Heart right ventricle (tissue), 16 donors: ENCODE results near the gene NPAS3. TPM values are rescaled to one million over a fixed set of nuclear protein-coding genes. Genes with fewer than 3 reads are reported as not detected.

Experiments
- ATAC-seq, 8 donors: fragments of 200-7000 bp; cut with Tn5 transposase; one replicate each; pipeline ENCODE4 v1.9.1; 2020; ENCODE audit warnings: mild to moderate bottlenecking in 8 of 8, moderate library complexity in 8 of 8, moderate number of reproducible peaks in 1 of 8
- DNase-seq, 2 donors: peaks; one replicate each; pipeline ENCODE4 v3.0.0-alpha.2; 2020
- H3K27ac ChIP-seq, 10 donors: fragments of 200-600 bp; sonication (generic) in 2 of 10; one replicate each; pipeline versions ENCODE4 v1.5.0 to v1.8.0; 2020 to 2022; ENCODE audit warnings: mild to moderate bottlenecking in 3 of 10
- H3K27me3 ChIP-seq, 7 donors: fragments of 200-600 bp; one replicate each; pipeline ENCODE4 v1.8.0; 2021 to 2022; ENCODE audit warnings: mild to moderate bottlenecking in 2 of 7
- H3K36me3 ChIP-seq, 9 donors: fragments of 200-600 bp; sonication (generic) in 1 of 9; one replicate each; pipeline versions ENCODE4 v1.5.0 to v1.8.0; 2020 to 2022; ENCODE audit warnings: mild to moderate bottlenecking in 2 of 9
- H3K4me1 ChIP-seq, 9 donors: fragments of 200-600 bp; sonication (generic) in 1 of 9; one replicate each; pipeline versions ENCODE4 v1.5.0 to v1.8.0; 2020 to 2022; ENCODE audit warnings: mild to moderate bottlenecking in 4 of 9
- H3K4me3 ChIP-seq, 10 donors: fragments of 200-600 bp; sonication (generic) in 2 of 10; one replicate each; pipeline versions ENCODE4 v1.5.0 to v1.8.0; 2020 to 2022; ENCODE audit warnings: mild to moderate bottlenecking in 7 of 10, moderate library complexity in 2 of 10
- H3K9me3 ChIP-seq, 11 donors: fragments of 200-600 bp in 10 of 11; sonication (generic) in 2 of 11; one replicate each; pipeline versions ENCODE4 v1.5.0 to v1.8.0; 2013 to 2022; ENCODE audit warnings: mild to moderate bottlenecking in 2 of 11, control low read depth in 1 of 11, moderate library complexity in 1 of 11
- WGBS, 2 donors: extraction: QIAGEN DNeasy Blood & Tissue Kit; methylation state at CpG; one replicate each; pipeline ENCODE4 v1.1.7; 2013; ENCODE audit warnings: inconsistent platforms in 1 of 2; 5-methylcytosine and 5-hydroxymethylcytosine counted together
- intact Hi-C, 10 donors: fragments of 100-400 bp; cut with DNase I; formaldehyde crosslinking; loops; one replicate each; pipeline versions ENCODE4 v1.11.1 to v1.14.2; 2022
- polyA plus RNA-seq, 2 donors: library from polyadenylated mRNA; stranded (reverse); fragments of 200-250 nt; gene quantifications; one replicate each; pipeline ENCODE4 v1.2.3, GENCODE V29; 2013
- total RNA-seq, 10 donors: library from RNA; stranded (reverse); fragmentation: NEBNext Ultra II Directional in 3 of 10; extraction: Animal tissue kit (Norgen Biotek cat#: 25700) in 3 of 10; gene quantifications; one replicate each; pipeline versions ENCODE4 v1.2.1 to v1.2.4, GENCODE V29; 2021 to 2023
- TF ChIP-seq, protein P1 (sequence below), 9 donors: fragments of 200-600 bp; sonication (generic) in 2 of 9; IDR thresholded peaks; one replicate each; pipeline versions ENCODE4 v1.5.0 to v1.8.0; 2021 to 2022; ENCODE audit warnings: antibody characterized with exemption in 9 of 9, mild to moderate bottlenecking in 5 of 9, moderate library complexity in 1 of 9
- donor health status: Arrhythmogenic right ventricular cardiomyopathy.
- donor health status: ischemic (EF 13 %, LVEDD 7.1; RV severe dilation, severe dysfunction).
- donor health status: healthy with polysubstance abuse.
- donor health status: DM: no; HTN: yes; CAD: no.
- donor health status: DM: no; HTN: no; CAD: no.
- donor health status: ischemic (EF 25% LVEDD 6.9; RV normal size, moderate dysfunction).
- donor health status: ischemic (EF 25% LVEDD 5.7; RV mildly dilated, moderate dysfunction).
- donor health status: healthy.
- donor health status: DM: yes; HTN: yes; CAD: no.
- donor health status: Ischemic cardiomyopathy.
- donor health status: ischemic (EF 35%, LVEDD 5.7; RV mildly dilated, moderate dysfunction).
- donor health status: nonischemic (EF 11% LVEDD 7.7; RV severe dilation, severe dysfunction).
- donor health status: DM: yes; HTN: yes; CAD: no.
- donor health status: PGD.
- donor health status: ischemic (EF 29% LVEDD 5.4; RV normal size, mild dysfunction).
- donor health status: nonischemic (EF 23%, LVEDD 6.1; RV moderate dilation, normal function).

The NPAS3 gene
- total and polyA plus RNA-seq, 12 donors = 0.12 to 2.8 (median 0.99) TPM

DNA sequence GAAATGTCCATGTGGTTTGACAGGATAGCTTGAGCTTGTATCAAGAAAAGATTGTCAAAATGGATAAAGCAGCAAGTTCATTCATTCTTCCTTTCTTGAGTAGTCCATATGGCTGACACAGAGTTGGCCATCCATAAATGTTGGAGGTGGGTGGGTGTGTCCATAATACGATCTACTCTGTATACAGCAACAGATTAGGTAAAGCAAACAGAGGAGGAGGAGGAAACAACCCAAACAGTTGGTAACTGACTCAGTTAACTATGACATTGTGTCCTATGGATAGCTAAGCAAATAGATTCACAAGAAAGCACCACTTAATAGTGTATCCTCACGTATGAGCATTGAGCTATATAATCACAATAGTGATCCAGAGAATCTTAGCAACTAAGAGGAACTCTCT, 868.2 kb downstream of the NPAS3 start:
- DNase-seq = no peak
- WGBS, 2 donors = 91 to 94% methylated on average over 2 of the region's 2 CpGs
- no peak overlapping the region for H3K27ac ChIP-seq
- H3K36me3 ChIP-seq = no peaks in the 10 kb centered on the region
- no peak for ATAC-seq
- H3K9me3 ChIP-seq = no peaks in the 10 kb centered on the region
- TF ChIP-seq, protein P1, sequence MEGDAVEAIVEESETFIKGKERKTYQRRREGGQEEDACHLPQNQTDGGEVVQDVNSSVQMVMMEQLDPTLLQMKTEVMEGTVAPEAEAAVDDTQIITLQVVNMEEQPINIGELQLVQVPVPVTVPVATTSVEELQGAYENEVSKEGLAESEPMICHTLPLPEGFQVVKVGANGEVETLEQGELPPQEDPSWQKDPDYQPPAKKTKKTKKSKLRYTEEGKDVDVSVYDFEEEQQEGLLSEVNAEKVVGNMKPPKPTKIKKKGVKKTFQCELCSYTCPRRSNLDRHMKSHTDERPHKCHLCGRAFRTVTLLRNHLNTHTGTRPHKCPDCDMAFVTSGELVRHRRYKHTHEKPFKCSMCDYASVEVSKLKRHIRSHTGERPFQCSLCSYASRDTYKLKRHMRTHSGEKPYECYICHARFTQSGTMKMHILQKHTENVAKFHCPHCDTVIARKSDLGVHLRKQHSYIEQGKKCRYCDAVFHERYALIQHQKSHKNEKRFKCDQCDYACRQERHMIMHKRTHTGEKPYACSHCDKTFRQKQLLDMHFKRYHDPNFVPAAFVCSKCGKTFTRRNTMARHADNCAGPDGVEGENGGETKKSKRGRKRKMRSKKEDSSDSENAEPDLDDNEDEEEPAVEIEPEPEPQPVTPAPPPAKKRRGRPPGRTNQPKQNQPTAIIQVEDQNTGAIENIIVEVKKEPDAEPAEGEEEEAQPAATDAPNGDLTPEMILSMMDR (IDR thresholded peaks at IDR 0.05) = no peak
- no peak overlapping the region for H3K4me3 ChIP-seq
- H3K4me1 ChIP-seq = no peaks in the 10 kb centered on the region
- peaks cover 0 to 8% (median 0%) of the 10 kb centered on the region in 7 donors for H3K27me3 ChIP-seq
- intact Hi-C loops = no loop called here

DNA sequence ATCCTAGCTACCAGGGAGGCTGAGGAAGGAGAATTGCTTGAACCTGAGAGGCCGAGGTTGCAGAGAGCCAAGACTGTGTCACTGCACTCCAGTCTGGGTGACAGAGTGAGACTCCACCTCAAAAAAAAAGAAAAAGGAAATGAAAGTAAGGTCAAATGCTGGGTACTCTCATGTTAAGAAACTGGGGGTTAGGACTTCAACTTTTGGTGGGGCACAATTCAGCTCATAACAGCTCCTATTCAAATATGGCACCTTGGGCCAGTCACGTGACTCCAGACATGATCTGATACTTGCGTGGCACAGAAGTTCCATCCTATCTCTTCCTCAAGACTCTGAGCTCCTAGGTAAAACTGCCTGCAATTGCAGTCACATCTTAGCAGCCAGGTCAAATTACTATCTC, 869.5 kb downstream of the NPAS3 start:
- DNase-seq (no peak), ATAC-seq (no peak)
- Histone ChIP-seq H3K36me3 (no peaks in the 10 kb centered on the region), H3K4me3 (no peak overlapping the region), H3K9me3 (no peaks in the 10 kb centered on the region), H3K27ac (no peak overlapping the region), H3K4me1 (no peaks in the 10 kb centered on the region), H3K27me3 (peaks cover 0 to 8% (median 0%) of the 10 kb centered on the region in 7 donors)
- 79% methylated on average over 3 of the region's 3 CpGs for WGBS, 2 donors
- intact Hi-C loops = no loop called here
- TF ChIP-seq, protein P1 (IDR thresholded peaks at IDR 0.05) = no peak

GRCh38 chr14:33809396-33809981, 870.8 kb downstream of the NPAS3 start:
- TF ChIP-seq, protein P1 (IDR thresholded peaks at IDR 0.05) = no peak
- DNase-seq (no peak), ATAC-seq (no peak)
- intact Hi-C loops = no loop called here
- Histone ChIP-seq H3K36me3 (no peaks in the 10 kb centered on the region), H3K9me3 (no peaks in the 10 kb centered on the region), H3K27ac (no peak overlapping the region), H3K4me1 (no peaks in the 10 kb centered on the region), H3K4me3 (no peak overlapping the region), H3K27me3 (peaks cover 0 to 8% (median 0%) of the 10 kb centered on the region in 7 donors)
- WGBS, 2 donors = 94 to 95% methylated on average over 2 of the region's 2 CpGs

DNA sequence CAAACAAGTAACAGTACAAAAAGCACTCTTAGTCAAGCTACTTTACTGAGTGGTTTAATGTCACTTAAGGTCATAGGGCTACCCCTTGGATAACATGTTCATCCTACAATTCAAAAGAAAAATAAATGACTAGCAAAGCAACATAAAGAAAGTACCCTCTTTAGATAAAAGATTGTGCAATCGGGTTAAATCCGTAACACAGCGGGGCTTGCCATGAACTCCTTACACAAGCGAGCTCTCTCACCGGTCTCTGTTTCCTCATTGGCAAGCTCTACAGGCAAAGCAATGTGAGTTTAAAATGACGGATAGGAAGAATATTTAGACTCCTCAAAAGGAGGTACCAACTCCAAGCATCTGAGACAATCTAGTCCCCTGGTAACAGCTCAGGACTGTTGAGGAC, 871.6 kb downstream of the NPAS3 start:
- no peaks in the 10 kb centered on the region for H3K4me1 ChIP-seq
- ATAC-seq = no peak
- WGBS, 2 donors = 87 to 93% methylated on average over 6 of the region's 6 CpGs
- intact Hi-C loops = no loop called here
- no peak for DNase-seq
- peaks cover 0 to 8% (median 0%) of the 10 kb centered on the region in 7 donors for H3K27me3 ChIP-seq
- H3K9me3 ChIP-seq = no peaks in the 10 kb centered on the region
- no peak overlapping the region for H3K4me3 ChIP-seq
- no peaks in the 10 kb centered on the region for H3K36me3 ChIP-seq
- H3K27ac ChIP-seq = no peak overlapping the region
- TF ChIP-seq, protein P1 (IDR thresholded peaks at IDR 0.05) = no peak
